Mesenchymal stem cell (in vitro differentiated cells and primary cell): ENCODE measurements around the gene FAM169A.
"Not testable (repeated sequence)": the region's sequence is repeated elsewhere in the genome, so short reads cannot be mapped to it uniquely, and the experiment has no call there.

Experiments used
- DNase-seq: peaks from one replicate; pipeline ENCODE4 v3.0.0-alpha.2; 2013
- H2AFZ ChIP-seq: one replicate; pipeline ENCODE4 v1.6.1; 2013; ENCODE audit warnings: low read depth, mild to moderate bottlenecking, control low read depth, inconsistent platforms, low read length, moderate library complexity
- H2AK5ac ChIP-seq: 2 replicates; pipeline ENCODE4 v1.6.1; 2013; ENCODE audit warnings: low read length, moderate library complexity, mild to moderate bottlenecking, inconsistent platforms; ENCODE audit not compliant: severe bottlenecking
- H2BK120ac ChIP-seq: one replicate; pipeline ENCODE4 v1.6.1; 2013; ENCODE audit warnings: low read depth, mild to moderate bottlenecking, inconsistent platforms, low read length, moderate library complexity
- H2BK12ac ChIP-seq, 2 experiments: one replicate each; pipeline ENCODE4 v1.6.1; 2013; ENCODE audit warnings: inconsistent platforms in 2 of 2, low read length in 2 of 2, mild to moderate bottlenecking in 2 of 2, moderate library complexity in 2 of 2, control low read depth in 1 of 2
- H2BK15ac ChIP-seq: one replicate; pipeline ENCODE4 v1.6.1; 2013; ENCODE audit warnings: mild to moderate bottlenecking, low read depth, inconsistent platforms; ENCODE audit not compliant: poor library complexity, severe bottlenecking
- H2BK5ac ChIP-seq: 2 replicates; pipeline ENCODE4 v1.6.1; 2013; ENCODE audit warnings: low read depth, mild to moderate bottlenecking, low read length, control low read depth, inconsistent platforms; ENCODE audit not compliant: poor library complexity, severe bottlenecking
- H3K14ac ChIP-seq, 2 experiments: one replicate each; pipeline ENCODE4 v1.6.1; 2013; ENCODE audit warnings: inconsistent platforms in 2 of 2, low read length in 2 of 2, control low read depth in 1 of 2, mild to moderate bottlenecking in 1 of 2, moderate library complexity in 1 of 2
- H3K18ac ChIP-seq, 2 experiments: one replicate each; pipeline ENCODE4 v1.6.1; 2013; ENCODE audit warnings: inconsistent platforms in 2 of 2, low read length in 2 of 2, control low read depth in 1 of 2, low read depth in 1 of 2, mild to moderate bottlenecking in 1 of 2
- H3K23ac ChIP-seq, 2 experiments: one replicate each; pipeline ENCODE4 v1.6.1; 2013; ENCODE audit warnings: inconsistent platforms in 2 of 2, low read length in 2 of 2, mild to moderate bottlenecking in 2 of 2, moderate library complexity in 2 of 2, control low read depth in 1 of 2
- H3K27ac ChIP-seq: 2 replicates; pipeline ENCODE4 v1.5.1; 2013; ENCODE audit warnings: mild to moderate bottlenecking, moderate library complexity, low read length, control low read depth, inconsistent platforms; ENCODE audit not compliant: poor library complexity, severe bottlenecking
- H3K27me3 ChIP-seq, 2 experiments: 2 replicates each; pipeline versions ENCODE4 v1.6.1 to v1.7.0; 2013; ENCODE audit warnings: low read length in 2 of 2, mild to moderate bottlenecking in 2 of 2, moderate library complexity in 2 of 2, control low read depth in 1 of 2, inconsistent platforms in 1 of 2; ENCODE audit not compliant: control insufficient read depth in 1 of 2, insufficient read depth in 1 of 2
- H3K36me3 ChIP-seq, 2 experiments: 2 replicates each; pipeline versions ENCODE4 v1.6.1 to v1.7.0; 2013; ENCODE audit warnings: low read length in 2 of 2, control low read depth in 1 of 2, inconsistent platforms in 1 of 2, low read depth in 1 of 2, mild to moderate bottlenecking in 1 of 2; ENCODE audit not compliant: insufficient read depth in 2 of 2, control insufficient read depth in 1 of 2
- H3K4ac ChIP-seq, 2 experiments: one replicate each; pipeline ENCODE4 v1.6.1; 2013; ENCODE audit warnings: inconsistent platforms in 2 of 2, low read length in 2 of 2, mild to moderate bottlenecking in 2 of 2, moderate library complexity in 2 of 2, control low read depth in 1 of 2, low read depth in 1 of 2
- H3K4me1 ChIP-seq: 2 replicates; pipeline ENCODE4 v1.6.1; 2013; ENCODE audit warnings: low read depth, low read length, control low read depth; ENCODE audit not compliant: control insufficient read depth, insufficient read depth
- H3K4me2 ChIP-seq: 2 replicates; pipeline ENCODE4 v1.6.1; 2013; ENCODE audit warnings: low read length, mild to moderate bottlenecking, inconsistent platforms; ENCODE audit not compliant: poor library complexity, severe bottlenecking
- H3K4me3 ChIP-seq, 2 experiments: 2 replicates each; pipeline versions ENCODE4 v1.5.1 to v1.7.0; 2013; ENCODE audit warnings: low read length in 2 of 2, mild to moderate bottlenecking in 2 of 2, control low read depth in 1 of 2, low read depth in 1 of 2; ENCODE audit not compliant: insufficient read depth in 1 of 2
- H3K79me1 ChIP-seq: replicated peaks from 2 replicates; pipeline ENCODE4 v1.6.1; 2013; ENCODE audit warnings: mild to moderate bottlenecking, control low read depth, low read length, inconsistent platforms; ENCODE audit not compliant: poor library complexity, severe bottlenecking
- H3K9ac ChIP-seq: 2 replicates; pipeline ENCODE4 v1.7.0; 2013; ENCODE audit warnings: mild to moderate bottlenecking, low read length, moderate library complexity
- H3K9me3 ChIP-seq: 2 replicates; pipeline ENCODE4 v1.7.0; 2013; ENCODE audit warnings: mild to moderate bottlenecking, low read length; ENCODE audit not compliant: control insufficient read depth
- H4K8ac ChIP-seq: one replicate; pipeline ENCODE4 v1.6.1; 2013; ENCODE audit warnings: inconsistent platforms, mild to moderate bottlenecking, low read length, moderate library complexity
- H4K91ac ChIP-seq: one replicate; pipeline ENCODE4 v1.6.1; 2013; ENCODE audit warnings: mild to moderate bottlenecking, low read length, inconsistent platforms
- WGBS: methylation state at CpG from one replicate; pipeline ENCODE4 v1.1.7; 2013; ENCODE audit warnings: mixed read lengths; 5-methylcytosine and 5-hydroxymethylcytosine counted together

Gene FAM169A

GRCh38 chr5:74862221-74862620, 4.0 kb downstream of the FAM169A start:
- peaks cover 0 to 49% of the 10 kb centered on the region in 2 experiments for H3K27me3 ChIP-seq
- H3K27ac ChIP-seq, result no peak overlapping the region
- no peaks in the 10 kb centered on the region for H3K36me3 ChIP-seq
- no peak overlapping the region for H4K8ac ChIP-seq
- H2BK12ac ChIP-seq, result no peak overlapping the region
- no peak for DNase-seq
- H2AFZ ChIP-seq, result no peak overlapping the region
- H3K4me3 ChIP-seq, result no peak overlapping the region
- H3K4ac ChIP-seq, result no peak overlapping the region
- H3K4me1 ChIP-seq, result peaks cover 16% of the 10 kb centered on the region
- H3K9ac ChIP-seq, result no peak overlapping the region
- no peak overlapping the region for H2BK5ac ChIP-seq
- no peak overlapping the region for H2AK5ac ChIP-seq
- no peak overlapping the region for H3K4me2 ChIP-seq
- H2BK15ac ChIP-seq, result no peak overlapping the region
- H3K9me3 ChIP-seq, result no peaks in the 10 kb centered on the region
- H3K79me1 ChIP-seq, result peaks cover under 1% of the 10 kb centered on the region
- WGBS, result 96% methylated on average over 2 of the region's 2 CpGs
- H3K23ac ChIP-seq, result no peak overlapping the region
- H4K91ac ChIP-seq, result no peak overlapping the region
- no peak overlapping the region for H3K18ac ChIP-seq
- no peak overlapping the region for H2BK120ac ChIP-seq
- no peak overlapping the region for H3K14ac ChIP-seq

DNA sequence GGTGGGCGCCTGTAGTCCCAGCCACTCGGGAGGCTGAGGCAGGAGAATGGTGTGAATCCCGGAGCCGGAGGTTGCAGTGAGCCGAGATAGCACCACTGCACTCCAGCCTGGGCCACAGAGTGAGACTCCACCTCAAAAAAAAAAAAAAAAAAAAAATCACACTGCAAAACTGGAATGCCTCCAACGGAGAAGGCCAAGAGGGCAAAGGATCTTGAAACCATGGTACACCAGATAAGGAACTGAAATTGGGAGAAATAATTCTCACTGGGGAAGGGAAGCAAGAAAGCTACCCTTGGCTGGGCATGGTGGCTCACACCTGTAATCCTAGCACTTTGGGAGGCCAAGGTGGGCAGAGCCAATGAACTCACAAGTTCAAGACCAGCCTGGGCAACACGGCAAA, 9.2 kb downstream of the FAM169A start:
- DNase-seq, H3K36me3 ChIP-seq, H3K79me1 ChIP-seq, H3K4ac ChIP-seq, H3K4me1 ChIP-seq, H2BK120ac ChIP-seq, H2AFZ ChIP-seq, H2BK12ac ChIP-seq, H4K91ac ChIP-seq, H3K18ac ChIP-seq, H3K4me2 ChIP-seq, H3K9me3 ChIP-seq, H3K27ac ChIP-seq, H3K27me3 ChIP-seq, H2AK5ac ChIP-seq, H2BK15ac ChIP-seq, H3K14ac ChIP-seq, H4K8ac ChIP-seq, H2BK5ac ChIP-seq, H3K4me3 ChIP-seq, H3K9ac ChIP-seq: not testable (repeated sequence)
- H3K23ac ChIP-seq, result peak overlapping the region in 1 of 2 experiments; percentile 52
- WGBS, result over 99% methylated on average over 6 of the region's 7 CpGs

GRCh38 chr5:74853256-74853655, 12.9 kb downstream of the FAM169A start:
- Histone ChIP-seq H3K18ac (no peak overlapping the region), H3K9me3 (no peaks in the 10 kb centered on the region), H3K23ac (no peak overlapping the region), H3K27ac (no peak overlapping the region), H3K4me3 (no peak overlapping the region), H4K8ac (no peak overlapping the region), H4K91ac (no peak overlapping the region), H3K27me3 (no peaks in the 10 kb centered on the region), H3K9ac (no peak overlapping the region), H3K36me3 (no peaks in the 10 kb centered on the region), H3K4me1 (no peaks in the 10 kb centered on the region), H2BK5ac (no peak overlapping the region), H3K79me1 (peaks cover 6% of the 10 kb centered on the region), H2BK12ac (no peak overlapping the region), H2AFZ (no peak overlapping the region), H2BK120ac (no peak overlapping the region), H2BK15ac (no peak overlapping the region), H3K4ac (no peak overlapping the region), H2AK5ac (no peak overlapping the region), H3K4me2 (no peak overlapping the region), H3K14ac (no peak overlapping the region)
- no peak for DNase-seq
- 100% methylated on average over 2 of the region's 2 CpGs for WGBS

DNA sequence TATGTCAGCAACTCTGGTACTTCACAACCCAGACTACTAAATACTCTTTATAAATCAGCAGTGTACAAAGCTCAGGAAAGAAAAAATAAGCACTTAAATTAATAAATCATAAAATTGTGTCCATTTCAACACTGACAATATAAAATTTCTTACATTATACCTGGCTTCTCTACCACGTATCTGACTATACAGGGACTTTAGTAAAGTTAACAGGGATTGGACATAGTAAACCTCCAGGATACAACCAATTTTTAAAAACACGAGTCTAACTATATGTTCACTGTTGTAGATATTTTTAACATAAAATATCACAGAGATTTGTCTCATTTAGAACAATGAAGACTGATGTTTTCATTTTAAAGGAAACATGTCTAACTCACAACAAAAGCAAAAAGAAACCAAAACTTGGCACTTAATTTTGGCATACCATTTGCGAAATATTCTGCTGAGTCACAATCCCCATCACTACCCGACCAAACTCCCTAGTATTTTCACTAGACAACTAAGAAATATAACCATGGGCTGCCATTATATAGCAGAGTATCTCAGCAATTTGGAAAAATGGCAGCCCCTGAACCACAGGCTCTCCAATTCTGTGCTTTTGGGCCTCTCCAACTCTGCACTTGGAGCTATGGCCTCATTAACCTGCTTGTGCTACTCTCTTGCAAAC, 14.4 kb downstream of the FAM169A start:
- Histone ChIP-seq H3K4me2 (no peak overlapping the region), H2BK5ac (no peak overlapping the region), H2AK5ac (no peak overlapping the region), H3K18ac (no peak overlapping the region), H3K27ac (no peak overlapping the region), H2BK120ac (no peak overlapping the region), H3K27me3 (no peaks in the 10 kb centered on the region), H4K8ac (no peak overlapping the region), H4K91ac (no peak overlapping the region), H3K9ac (peak overlapping the region; percentile 86), H3K14ac (no peak overlapping the region), H3K23ac (no peak overlapping the region), H3K4ac (no peak overlapping the region), H3K4me3 (peak overlapping the region in 1 of 2 experiments; percentile 67), H3K36me3 (no peaks in the 10 kb centered on the region), H2BK12ac (no peak overlapping the region), H3K9me3 (no peaks in the 10 kb centered on the region), H2BK15ac (no peak overlapping the region), H3K79me1 (peaks cover 3% of the 10 kb centered on the region), H3K4me1 (no peaks in the 10 kb centered on the region), H2AFZ (no peak overlapping the region)
- no peak for DNase-seq
- 88% methylated on average over 3 of the region's 4 CpGs for WGBS
